SJCRH30 (cell line): ENCODE results near the gene HCST. TPM values are rescaled to one million over a fixed set of nuclear protein-coding genes. Genes with fewer than 3 reads are reported as not detected.

ENCODE experiments used
- DNase-seq, 2 experiments: peaks; one replicate each; pipeline ENCODE4 v3.0.0-alpha.2; 2015 to 2020
- H3K27ac ChIP-seq: fragments of 250-450 bp; sonication (Bioruptor Pico); 2 replicates; pipeline ENCODE4 v1.5.1; 2020; ENCODE audit warnings: mild to moderate bottlenecking, moderate library complexity
- H3K27me3 ChIP-seq: fragments of 250-450 bp; sonication (Bioruptor Pico); 2 replicates; pipeline ENCODE4 v1.5.1; 2020; ENCODE audit warnings: mild to moderate bottlenecking, moderate library complexity
- H3K36me3 ChIP-seq: fragments of 250-450 bp; sonication (Bioruptor Pico); 2 replicates; pipeline ENCODE4 v1.5.1; 2020; ENCODE audit warnings: mild to moderate bottlenecking, moderate library complexity
- H3K4me1 ChIP-seq: fragments of 250-450 bp; sonication (Bioruptor Pico); 2 replicates; pipeline ENCODE4 v1.5.1; 2020; ENCODE audit warnings: mild to moderate bottlenecking, moderate library complexity
- H3K4me3 ChIP-seq: fragments of 250-450 bp; sonication (Bioruptor Pico); 2 replicates; pipeline ENCODE4 v1.5.1; 2020; ENCODE audit warnings: mild to moderate bottlenecking, moderate library complexity
- H3K9me3 ChIP-seq: fragments of 250-450 bp; sonication (Bioruptor Pico); replicated peaks from 2 replicates; pipeline ENCODE4 v1.5.1; 2020; ENCODE audit warnings: mild to moderate bottlenecking, moderate library complexity
- total RNA-seq: library from RNA; depleted of rRNA; stranded (reverse); fragments of >200 nt; shearing (Covaris generic); gene quantifications from 2 replicates; pipeline ENCODE4 v1.2.3, GENCODE V29; 2014; rRNA removed

HCST gene
- total RNA-seq = not detected in 2 replicates

- Histone ChIP-seq H3K27me3 (no peaks in the 10 kb centered on the region), H3K4me1 (peaks cover 18% of the 10 kb centered on the region), H3K27ac (no peak within 1 kb of the TSS), H3K36me3 (peaks cover 4% of the 10 kb centered on the region; the same call in 1 of the 2 replicates), H3K9me3 (no peaks in the 10 kb centered on the region), H3K4me3 (peak within 1 kb of the TSS; percentile 38)
- no peak for DNase-seq
Measured at GRCh38 chr19:35901854-35902661, at the start of gene HCST. TSS of gene HCST (plus strand) at chr19:35902529. CDS start at chr19:35902594, 65 bp downstream.

- Histone ChIP-seq H3K4me1 (no peaks in the 10 kb centered on the region), H3K9me3 (no peaks in the 10 kb centered on the region), H3K36me3 (no peaks in the 10 kb centered on the region), H3K27me3 (peaks cover 66% of the 10 kb centered on the region), H3K4me3 (no peak overlapping the region), H3K27ac (no peak overlapping the region)
- no peak for DNase-seq
Measured at GRCh38 chr19:35853038-35853756, 49.1 kb upstream of the HCST start.

- no peak for DNase-seq
Measured at GRCh38 chr19:35856546-35857149, 45.7 kb upstream of the HCST start, which contains the start of gene KIRREL2. TSS of gene KIRREL2 (plus strand) at chr19:35856911. CDS start at chr19:35857120, 209 bp downstream.

GRCh38 chr19:35858311-35858710 lies 44.0 kb upstream of the HCST start:
- Histone ChIP-seq H3K9me3 (no peaks in the 10 kb centered on the region), H3K4me3 (no peak overlapping the region), H3K4me1 (no peaks in the 10 kb centered on the region), H3K36me3 (no peaks in the 10 kb centered on the region), H3K27me3 (peaks cover 59% of the 10 kb centered on the region), H3K27ac (no peak overlapping the region)
- DNase-seq = no peak

More at GRCh38 chr19:35856546-35857149, 45.7 kb upstream of the HCST start, which contains the start of gene KIRREL2:
- Histone ChIP-seq H3K27ac (no peak within 1 kb of the TSS), H3K4me3 (no peak within 1 kb of the TSS), H3K36me3 (no peaks in the 10 kb centered on the region), H3K4me1 (no peaks in the 10 kb centered on the region), H3K9me3 (no peaks in the 10 kb centered on the region), H3K27me3 (peaks cover 60% of the 10 kb centered on the region)

GRCh38 chr19:35859414-35859813 lies 42.9 kb upstream of the HCST start:
- Histone ChIP-seq H3K27me3 (peaks cover 51% of the 10 kb centered on the region), H3K9me3 (no peaks in the 10 kb centered on the region), H3K4me3 (no peak overlapping the region), H3K4me1 (no peaks in the 10 kb centered on the region), H3K36me3 (no peaks in the 10 kb centered on the region), H3K27ac (no peak overlapping the region)
- DNase-seq = no peak

- H3K27me3 ChIP-seq = peaks cover 41% of the 10 kb centered on the region
- no peak for DNase-seq
- no peaks in the 10 kb centered on the region for H3K9me3 ChIP-seq
- H3K27ac ChIP-seq = no peak overlapping the region
- H3K4me3 ChIP-seq = no peak overlapping the region
- no peaks in the 10 kb centered on the region for H3K36me3 ChIP-seq
- H3K4me1 ChIP-seq = no peaks in the 10 kb centered on the region
Measured at GRCh38 chr19:35860436-35860817, 41.9 kb upstream of the HCST start.

- Histone ChIP-seq H3K27ac (no peak overlapping the region), H3K27me3 (peaks cover 35% of the 10 kb centered on the region), H3K9me3 (no peaks in the 10 kb centered on the region), H3K4me1 (no peaks in the 10 kb centered on the region), H3K4me3 (no peak overlapping the region), H3K36me3 (no peaks in the 10 kb centered on the region)
- no peak for DNase-seq
Measured at GRCh38 chr19:35860818-35861639, 41.3 kb upstream of the HCST start.

- no peak overlapping the region for H3K4me3 ChIP-seq
- no peaks in the 10 kb centered on the region for H3K4me1 ChIP-seq
- H3K27ac ChIP-seq = no peak overlapping the region
- H3K9me3 ChIP-seq = no peaks in the 10 kb centered on the region
- DNase-seq = no peak
- no peaks in the 10 kb centered on the region for H3K36me3 ChIP-seq
- H3K27me3 ChIP-seq = peaks cover 28% of the 10 kb centered on the region
Measured at GRCh38 chr19:35861640-35862160, 40.6 kb upstream of the HCST start.

- no peak overlapping the region for H3K4me3 ChIP-seq
- no peak for DNase-seq
- H3K27me3 ChIP-seq = peaks cover 22% of the 10 kb centered on the region
- no peaks in the 10 kb centered on the region for H3K36me3 ChIP-seq
- H3K27ac ChIP-seq = no peak overlapping the region
- H3K4me1 ChIP-seq = no peaks in the 10 kb centered on the region
- H3K9me3 ChIP-seq = no peaks in the 10 kb centered on the region
Measured at GRCh38 chr19:35862528-35862927, 39.8 kb upstream of the HCST start.

- no peak overlapping the region for H3K4me3 ChIP-seq
- H3K4me1 ChIP-seq = no peaks in the 10 kb centered on the region
- DNase-seq = no peak
- peaks cover 27% of the 10 kb centered on the region for H3K27me3 ChIP-seq
- no peak overlapping the region for H3K27ac ChIP-seq
- no peaks in the 10 kb centered on the region for H3K9me3 ChIP-seq
- H3K36me3 ChIP-seq = no peaks in the 10 kb centered on the region
Measured at GRCh38 chr19:35863018-35863417, 39.3 kb upstream of the HCST start.

- H3K27ac ChIP-seq = no peak within 1 kb of the TSS
- peaks cover 7% of the 10 kb centered on the region; the same call in 1 of the 2 replicates for H3K27me3 ChIP-seq
- peaks cover 7% of the 10 kb centered on the region; the same call in 1 of the 2 replicates for H3K4me1 ChIP-seq
- H3K9me3 ChIP-seq = no peaks in the 10 kb centered on the region
- peak within 1 kb of the TSS; percentile 64 for H3K4me3 ChIP-seq
- peak; percentile 79 for DNase-seq
- no peaks in the 10 kb centered on the region for H3K36me3 ChIP-seq
Measured at GRCh38 chr19:35868172-35868822, 34.0 kb upstream of the HCST start, which contains the start of gene APLP1. TSS of gene APLP1 (plus strand) at chr19:35868574. CDS start at chr19:35868637, 63 bp downstream.

- Histone ChIP-seq H3K27ac (no peak overlapping the region), H3K36me3 (no peaks in the 10 kb centered on the region), H3K9me3 (no peaks in the 10 kb centered on the region), H3K27me3 (peaks cover 7% of the 10 kb centered on the region; the same call in 1 of the 2 replicates), H3K4me3 (peak overlapping the region; percentile 64), H3K4me1 (peaks cover 7% of the 10 kb centered on the region; the same call in 1 of the 2 replicates)
- no peak for DNase-seq
Measured at GRCh38 chr19:35868823-35869326, 33.5 kb upstream of the HCST start.
